H1 (cell line): ENCODE measurements around the gene EN2. TPM values are rescaled to one million over a fixed set of nuclear protein-coding genes. Genes with fewer than 3 reads are reported as not detected.
A peak's percentile ranks its signal among the peaks of the same experiment; 100 is the strongest.

Experiments
- CTCF ChIA-PET: fragments of 300-600 bp; sonication (Branson Sonifier 250); formaldehyde crosslinking; loops from one replicate; lab custom pipeline; 2021; ENCODE audit not compliant: partially characterized antibody; lab: Charles Lee
- POLR2A ChIA-PET: fragments of 300-600 bp; sonication (Branson Sonifier 250); formaldehyde crosslinking; loops from one replicate; lab custom pipeline; 2021; ENCODE audit warnings: inconsistent platforms; ENCODE audit not compliant: partially characterized antibody; lab: Charles Lee
- DNase-seq, 2 experiments: peaks; one replicate each; pipeline versions ENCODE4 v3.0.0 to v3.0.0-alpha.2; 2010 to 2022; ENCODE audit warnings: low spot score in 2 of 2, low read depth in 1 of 2, mixed read lengths in 1 of 2
- FAIRE-seq: peaks from 2 replicates; lab custom pipeline; 2011; peaks lifted over from hg19 to GRCh38; lab: Jason Lieb, UNC
- H2AFZ ChIP-seq: 2 replicates; pipeline ENCODE4 v1.8.1; 2012; ENCODE audit warnings: low read length, inconsistent platforms
- H2AK5ac ChIP-seq: 2 replicates; pipeline ENCODE4 v1.6.1; 2013; ENCODE audit warnings: low read depth, low read length
- H2BK120ac ChIP-seq: replicated peaks from 2 replicates; pipeline ENCODE3; 2013; ENCODE audit warnings: low read depth, low read length, inconsistent platforms
- H2BK12ac ChIP-seq: 2 replicates; pipeline ENCODE4 v1.6.1; 2013; ENCODE audit warnings: low read depth, low read length
- H2BK15ac ChIP-seq: 2 replicates; pipeline ENCODE4 v1.6.1; 2013; ENCODE audit warnings: low read length
- H2BK20ac ChIP-seq: 2 replicates; pipeline ENCODE4 v1.6.1; 2013; ENCODE audit warnings: low read length
- H2BK5ac ChIP-seq: 2 replicates; pipeline ENCODE4 v1.6.1; 2013; ENCODE audit warnings: low read depth, low read length
- H3K14ac ChIP-seq: 2 replicates; pipeline ENCODE4 v1.6.1; 2013; ENCODE audit warnings: inconsistent platforms; ENCODE audit not compliant: insufficient read length
- H3K18ac ChIP-seq: 2 replicates; pipeline ENCODE4 v1.6.1; 2013; ENCODE audit warnings: low read length; ENCODE audit errors: extremely low read depth
- H3K23ac ChIP-seq: 2 replicates; pipeline ENCODE4 v1.6.1; 2013; ENCODE audit warnings: inconsistent platforms; ENCODE audit not compliant: insufficient read length
- H3K23me2 ChIP-seq: 2 replicates; pipeline ENCODE4 v1.6.1; 2013; ENCODE audit warnings: low read depth, low read length
- H3K27ac ChIP-seq: 2 replicates; pipeline ENCODE4 v1.6.1; 2011; ENCODE audit warnings: low read depth, low read length, inconsistent platforms
- H3K27me3 ChIP-seq, 4 experiments: replicated peaks in 1 of 4; 1 replicate in 1 of 4; 2 replicates in 3 of 4; pipeline versions ENCODE4 v1.6.1 to v1.8.1; 2011 to 2013; ENCODE audit warnings: low read length in 3 of 4, mild to moderate bottlenecking in 3 of 4, inconsistent platforms in 2 of 4, mixed read lengths in 2 of 4, moderate library complexity in 1 of 4; ENCODE audit not compliant: control insufficient read depth in 3 of 4, insufficient read depth in 3 of 4; ENCODE audit errors: extremely low read depth in 1 of 4
- H3K36me3 ChIP-seq, 4 experiments: 2 replicates each; pipeline versions ENCODE4 v1.6.1 to v1.8.1; 2011 to 2013; ENCODE audit warnings: mild to moderate bottlenecking in 4 of 4, low read length in 3 of 4, moderate library complexity in 2 of 4, control low read depth in 1 of 4, inconsistent platforms in 1 of 4; ENCODE audit not compliant: insufficient read depth in 4 of 4, control insufficient read depth in 2 of 4
- H3K4ac ChIP-seq: replicated peaks from 2 replicates; pipeline ENCODE3; 2013; ENCODE audit warnings: low read length, low read depth, mixed read lengths, inconsistent platforms; ENCODE audit not compliant: insufficient read length
- H3K4me1 ChIP-seq, 4 experiments: replicated peaks in 1 of 4; 1 replicate in 1 of 4; 2 replicates in 3 of 4; pipeline versions ENCODE4 v1.6.1 to v1.8.1; 2011 to 2013; ENCODE audit warnings: low read length in 3 of 4, inconsistent platforms in 2 of 4, mixed read lengths in 1 of 4; ENCODE audit not compliant: insufficient read depth in 4 of 4, control insufficient read depth in 3 of 4
- H3K4me2 ChIP-seq, 2 experiments: 2 replicates each; pipeline versions ENCODE4 v1.6.1 to v1.8.1; 2011 to 2013; ENCODE audit warnings: low read depth in 2 of 2, low read length in 2 of 2, control low read depth in 1 of 2, inconsistent platforms in 1 of 2, mild to moderate bottlenecking in 1 of 2; ENCODE audit not compliant: insufficient read depth in 1 of 2
- H3K4me3 ChIP-seq, 4 experiments: fragments of 200-600, 300-600 bp in 1 of 4; sonication (generic), shearing (Covaris generic), sonication (Bioruptor Twin) in 1 of 4; 2 replicates each; pipeline versions ENCODE4 v1.5.1 to v1.8.1; 2011 to 2016; ENCODE audit warnings: low read length in 4 of 4, low read depth in 3 of 4, control low read depth in 2 of 4, inconsistent platforms in 2 of 4, mild to moderate bottlenecking in 2 of 4, mixed read lengths in 1 of 4, moderate library complexity in 1 of 4; ENCODE audit not compliant: insufficient read depth in 2 of 4; ENCODE audit errors: extremely low read depth in 1 of 4
- H3K56ac ChIP-seq: replicated peaks from 2 replicates; pipeline ENCODE3; 2013; ENCODE audit warnings: low read depth, mild to moderate bottlenecking, mixed read lengths, low read length, inconsistent platforms; ENCODE audit not compliant: insufficient read length
- H3K79me1 ChIP-seq: 2 replicates; pipeline ENCODE4 v1.6.1; 2013; ENCODE audit warnings: low read depth, low read length, control low read depth
- H3K79me2 ChIP-seq, 2 experiments: 2 replicates each; pipeline versions ENCODE4 v1.6.1 to v1.8.1; 2012 to 2013; ENCODE audit warnings: low read length in 2 of 2, mild to moderate bottlenecking in 2 of 2, inconsistent platforms in 1 of 2; ENCODE audit not compliant: insufficient read depth in 2 of 2, control insufficient read depth in 1 of 2
- H3K9ac ChIP-seq, 4 experiments: replicated peaks in 1 of 4; 1 replicate in 1 of 4; 2 replicates in 3 of 4; pipeline versions ENCODE4 v1.6.1 to v1.8.1; 2011 to 2013; ENCODE audit warnings: low read depth in 3 of 4, low read length in 3 of 4, control low read depth in 2 of 4, mild to moderate bottlenecking in 2 of 4, moderate library complexity in 2 of 4, inconsistent platforms in 1 of 4; ENCODE audit errors: extremely low read depth in 1 of 4
- H3K9me3 ChIP-seq, 2 experiments: 2 replicates each; pipeline versions ENCODE4 v1.6.1 to v1.8.1; 2012 to 2013; ENCODE audit warnings: mild to moderate bottlenecking in 2 of 2, moderate library complexity in 2 of 2, control low read depth in 1 of 2, inconsistent platforms in 1 of 2, low read depth in 1 of 2, low read length in 1 of 2, mixed read lengths in 1 of 2; ENCODE audit not compliant: insufficient read depth in 2 of 2
- H4K20me1 ChIP-seq, 2 experiments: replicated peaks in 1 of 2; 2 replicates each; pipeline versions ENCODE3 to v1.8.1; 2011 to 2013; ENCODE audit warnings: inconsistent platforms in 2 of 2, low read length in 2 of 2, mild to moderate bottlenecking in 1 of 2; ENCODE audit not compliant: insufficient read depth in 2 of 2, control insufficient read depth in 1 of 2
- H4K5ac ChIP-seq: 2 replicates; pipeline ENCODE4 v1.6.1; 2013; ENCODE audit warnings: low read length, low read depth, mixed read lengths, inconsistent platforms; ENCODE audit not compliant: insufficient read length
- H4K8ac ChIP-seq: 2 replicates; pipeline ENCODE4 v1.8.0; 2013; ENCODE audit warnings: mild to moderate bottlenecking, moderate library complexity, low read length, inconsistent platforms; ENCODE audit not compliant: insufficient read depth; ENCODE audit errors: extremely low read depth
- H4K91ac ChIP-seq: replicated peaks from 2 replicates; pipeline ENCODE3; 2013; ENCODE audit warnings: low read length, mixed read lengths, inconsistent platforms; ENCODE audit not compliant: insufficient read length
- EZH2 ChIP-seq: fragments of 200-600 bp; sonication (generic); IDR thresholded peaks from 2 replicates; pipeline ENCODE4 v1.7.1; 2012; ENCODE audit warnings: low read depth, mild to moderate bottlenecking, moderate library complexity, low read length, inconsistent platforms; ENCODE audit not compliant: severe bottlenecking
- TEAD4 ChIP-seq: IDR thresholded peaks from 2 replicates; pipeline ENCODE4 v1.6.1; 2012; ENCODE audit warnings: low read depth, low read length, inconsistent platforms, mixed read lengths
- WGBS, 2 experiments: shearing (Covaris generic) in 1 of 2; methylation state at CpG; one replicate each; pipeline versions ENCODE4 v1.1.6 to v1.1.7; 2013 to 2015; ENCODE audit warnings: low lambda C conversion rate in 2 of 2, mixed read lengths in 2 of 2, inconsistent platforms in 1 of 2, low coverage in 1 of 2, missing lambda C conversion rate in 1 of 2; ENCODE audit not compliant: insufficient replicate concordance in 2 of 2, insufficient coverage in 1 of 2, insufficient read length in 1 of 2; ENCODE audit errors: extremely low coverage in 1 of 2, missing lambda C conversion rate in 1 of 2; 5-methylcytosine and 5-hydroxymethylcytosine counted together
- polyA plus RNA-seq, 7 experiments: library from polyadenylated mRNA; depleted of rRNA in 3 of 7; stranded (reverse) in 5 of 7; unstranded in 2 of 7; fragments of >200 nt in 5 of 7; fragments of 200-250 nt in 2 of 7; gene quantifications; 1 replicate in 5 of 7; 2 replicates in 1 of 7; 4 replicates in 1 of 7; pipeline versions ENCODE4 v1.2.1 to v1.2.3, GENCODE V29; 2011 to 2013; ENCODE audit warnings: missing spikeins in 2 of 7, mixed read lengths in 2 of 7
- total RNA-seq: library from RNA; stranded (reverse); fragmentation: NEBNext Ultra II Directional; extraction: Animal tissue kit (Norgen Biotek cat#: 25700); gene quantifications from 2 replicates; pipeline ENCODE4 v1.2.1, GENCODE V29; 2021

EN2 gene
- total and polyA plus RNA-seq, 2 of the 8 experiments (the other 6 are each of a cell fraction or from before 2014, with no cell fraction given): not detected

GRCh38 chr7:155483868-155484325 is 26.0 kb downstream of the EN2 start:
- no peak overlapping the region for H3K14ac ChIP-seq
- H3K9me3 ChIP-seq: no peaks in the 10 kb centered on the region
- H4K91ac ChIP-seq: peak overlapping the region; percentile 41
- no peak overlapping the region for H3K27ac ChIP-seq
- H3K4ac ChIP-seq: no peak overlapping the region
- no peak overlapping the region for H2AFZ ChIP-seq
- TF ChIP-seq EZH2 (peak; percentile 5), TEAD4 (no peak)
- FAIRE-seq (no peak), DNase-seq (no peak)
- 82% methylated on average over 15 of the region's 16 CpGs; no CpG with 5 or more reads in 1 of the 2 experiments for WGBS, 2 experiments
- H4K5ac ChIP-seq: no peak overlapping the region
- H3K9ac ChIP-seq: no peak overlapping the region
- no peak overlapping the region for H2BK20ac ChIP-seq
- H3K36me3 ChIP-seq: no peaks in the 10 kb centered on the region; a peak in 1 of 8 replicates
- no peak overlapping the region; the same call in 1 of the 2 replicates for H2BK12ac ChIP-seq
- no peak overlapping the region for H2BK120ac ChIP-seq
- no peak overlapping the region for H3K4me2 ChIP-seq
- CTCF ChIA-PET: interaction anchor here (0.9 to 1.3 kb wide), 3 partner anchors 12 to 139 kb away, joined by 3 to 7 read pairs (median 3); no protein-coding TSS in a partner anchor
- no peak overlapping the region for H2AK5ac ChIP-seq
- peaks cover 2 to 55% (median 42%) of the 10 kb centered on the region in 4 experiments for H3K27me3 ChIP-seq
- H3K23me2 ChIP-seq: no peaks in the 10 kb centered on the region
- H3K23ac ChIP-seq: no peak overlapping the region
- H4K20me1 ChIP-seq: no peaks in the 10 kb centered on the region
- H3K79me1 ChIP-seq: no peaks in the 10 kb centered on the region
- no peak overlapping the region for H2BK5ac ChIP-seq
- no peaks in the 10 kb centered on the region for H3K79me2 ChIP-seq
- peak overlapping the region; percentile 83; the same call in 1 of the 2 replicates for H2BK15ac ChIP-seq
- no peak overlapping the region for H3K4me3 ChIP-seq
- no peak overlapping the region for H3K18ac ChIP-seq
- H3K56ac ChIP-seq: no peak overlapping the region
- peaks cover 0 to 6% (median 3%) of the 10 kb centered on the region in 4 experiments; a peak in 5 of 7 replicates for H3K4me1 ChIP-seq
- POLR2A ChIA-PET: no interaction called here
- no peak overlapping the region for H4K8ac ChIP-seq
